K562 (cell line): Measurements from ENCODE around the gene ZFYVE19. TPM values are rescaled to one million over a fixed set of nuclear protein-coding genes. Genes with fewer than 3 reads are reported as not detected.

Experiments used
- CREBBP ChIP-seq: IDR thresholded peaks from one replicate; pipeline ENCODE4 v1.6.1; 2012; ENCODE audit warnings: low read depth, mild to moderate bottlenecking, control low read depth, inconsistent platforms, low read length
- CTBP1 ChIP-seq: fragments of 450-650 bp; IDR thresholded peaks from 2 replicates; pipeline ENCODE4 v1.6.1; 2016; ENCODE audit warnings: borderline replicate concordance
- DACH1 ChIP-seq: fragments of 450-650 bp; IDR thresholded peaks from 2 replicates; pipeline ENCODE4 v1.6.1; 2018; ENCODE audit not compliant: partially characterized antibody
- FOXK1 ChIP-seq: sonication (generic); formaldehyde crosslinking; IDR thresholded peaks from 2 replicates; pipeline ENCODE4 v1.8.0; 2022; ENCODE audit warnings: missing genetic modification reagents, mild to moderate bottlenecking, borderline replicate concordance
- LARP7 ChIP-seq: fragments of 450-650 bp; IDR thresholded peaks from 2 replicates; pipeline ENCODE4 v1.6.1; 2016
- PHF20 ChIP-seq: fragments of 450-650 bp; IDR thresholded peaks from 2 replicates; pipeline ENCODE4 v1.6.1; 2018; ENCODE audit not compliant: partially characterized antibody
- RUNX1 ChIP-seq: sonication (generic); IDR thresholded peaks from 2 replicates; pipeline ENCODE4 v1.6.1; 2016; ENCODE audit warnings: antibody characterized with exemption, low read depth
- SMC3 ChIP-seq: conservative IDR thresholded peaks from 2 replicates; pipeline ENCODE4 v1.6.1; 2011; ENCODE audit warnings: low read depth, low read length, improper control_type of control experiment; ENCODE audit not compliant: insufficient read depth
- SP1 ChIP-seq: sonication (generic); formaldehyde crosslinking; IDR thresholded peaks from 2 replicates; pipeline ENCODE4 v1.8.1; 2022; ENCODE audit warnings: mild to moderate bottlenecking, missing genetic modification reagents
- TGIF2 ChIP-seq: sonication (generic); formaldehyde crosslinking; IDR thresholded peaks from 2 replicates; pipeline ENCODE4 v1.8.1; 2022; ENCODE audit warnings: mild to moderate bottlenecking, missing genetic modification reagents, moderate library complexity
- ZNF347 ChIP-seq: fragments of 450-650 bp; formaldehyde crosslinking; IDR thresholded peaks from 2 replicates; pipeline ENCODE4 v1.4.0; 2020; ENCODE audit warnings: low read depth, mild to moderate bottlenecking, moderate library complexity
- polyA plus RNA-seq, 8 experiments: library from polyadenylated mRNA; depleted of rRNA in 4 of 8; stranded (reverse) in 5 of 8; unstranded in 3 of 8; fragments of >200 nt; fragmentation: Nextera tagmentation in 2 of 8; fragmentation: Illumina TruSeq in 1 of 8; extraction: Ambion mirVana in 2 of 8; extraction: Trizol in 1 of 8; gene quantifications; 2 replicates each; pipeline versions ENCODE4 v1.2.1 to v1.2.3, GENCODE V29; 2011 to 2014; ENCODE audit warnings: inconsistent platforms in 1 of 8, missing spikeins in 1 of 8
- total RNA-seq, 7 experiments: library from RNA; depleted of rRNA in 6 of 7; stranded (reverse); fragments of >200 nt in 6 of 7; fragmentation: Illumina TruSeq in 2 of 7; extraction: Trizol in 2 of 7; gene quantifications; 2 replicates each; pipeline versions ENCODE4 v1.2.1 to v1.2.3, GENCODE V29; 2011 to 2021; ENCODE audit warnings: low replicate concordance in 1 of 7
- TF ChIP-seq, protein P1 (sequence below): sonication (generic); formaldehyde crosslinking; IDR thresholded peaks from 2 replicates; pipeline ENCODE4 v1.4.0; 2020; ENCODE audit warnings: mild to moderate bottlenecking, missing genetic modification reagents
- TF ChIP-seq, protein P2 (sequence below), 2 experiments: fragments of 200-800 bp in 1 of 2; sonication (Bioruptor generic) in 1 of 2; sonication (generic) in 1 of 2; formaldehyde crosslinking in 1 of 2; IDR thresholded peaks in 1 of 2; conservative IDR thresholded peaks in 1 of 2; 2 replicates each; pipeline versions ENCODE4 v1.5.0 to v1.6.1; 2016 to 2020; ENCODE audit warnings: missing compliant biosample characterization in 1 of 2, missing genetic modification characterization in 1 of 2, missing genetic modification reagents in 1 of 2
- TF ChIP-seq, protein P3 (sequence below): sonication (generic); formaldehyde crosslinking; IDR thresholded peaks from 2 replicates; pipeline ENCODE4 v1.8.0; 2022; ENCODE audit warnings: missing genetic modification reagents, mild to moderate bottlenecking, moderate library complexity, borderline replicate concordance

ZFYVE19 gene
- total and polyA plus RNA-seq, 9 of the 15 experiments (the other 6 are each of a cell fraction or from before 2014, with no cell fraction given), result 1.5 to 36.8 (median 19.9) TPM

DNA sequence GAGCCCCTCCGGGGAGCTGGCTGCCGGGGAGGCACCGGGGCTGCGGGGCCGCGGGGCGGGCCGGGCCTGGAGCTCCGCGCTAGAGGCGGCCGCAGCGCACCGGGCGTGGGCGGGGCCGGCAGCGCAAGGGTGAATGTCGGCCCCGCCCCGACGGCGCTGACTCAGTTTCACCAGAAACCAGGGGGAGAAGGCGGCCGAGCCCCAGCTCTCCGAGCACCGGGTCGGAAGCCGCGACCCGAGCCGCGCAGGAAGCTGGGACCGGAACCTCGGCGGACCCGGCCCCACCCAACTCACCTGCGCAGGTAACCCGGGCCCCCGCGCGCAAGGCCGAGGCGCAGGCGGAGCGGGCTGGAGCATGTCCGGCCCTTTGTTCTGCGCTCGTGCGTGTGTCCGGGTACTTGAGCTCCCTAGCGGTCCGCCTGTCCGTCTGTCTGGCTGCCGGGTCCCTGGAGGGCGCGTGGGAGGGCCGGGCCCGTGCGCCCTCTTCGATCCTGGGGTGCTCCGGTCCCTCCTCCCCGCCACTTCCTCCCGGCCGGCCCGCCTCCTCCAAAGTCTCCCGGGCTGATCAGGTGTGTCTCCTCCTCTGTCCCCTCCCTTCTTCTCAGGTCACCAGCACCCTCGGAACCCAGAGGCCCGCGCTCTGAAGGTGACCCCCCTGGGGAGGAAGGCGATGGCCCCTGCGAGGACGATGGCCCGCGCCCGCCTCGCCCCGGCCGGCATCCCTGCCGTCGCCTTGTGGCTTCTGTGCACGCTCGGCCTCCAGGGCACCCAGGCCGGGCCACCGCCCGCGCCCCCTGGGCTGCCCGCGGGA lies 37.2 kb downstream of the ZFYVE19 start, which contains the start of gene SPINT1 (continued):
- TF ChIP-seq, protein P1, sequence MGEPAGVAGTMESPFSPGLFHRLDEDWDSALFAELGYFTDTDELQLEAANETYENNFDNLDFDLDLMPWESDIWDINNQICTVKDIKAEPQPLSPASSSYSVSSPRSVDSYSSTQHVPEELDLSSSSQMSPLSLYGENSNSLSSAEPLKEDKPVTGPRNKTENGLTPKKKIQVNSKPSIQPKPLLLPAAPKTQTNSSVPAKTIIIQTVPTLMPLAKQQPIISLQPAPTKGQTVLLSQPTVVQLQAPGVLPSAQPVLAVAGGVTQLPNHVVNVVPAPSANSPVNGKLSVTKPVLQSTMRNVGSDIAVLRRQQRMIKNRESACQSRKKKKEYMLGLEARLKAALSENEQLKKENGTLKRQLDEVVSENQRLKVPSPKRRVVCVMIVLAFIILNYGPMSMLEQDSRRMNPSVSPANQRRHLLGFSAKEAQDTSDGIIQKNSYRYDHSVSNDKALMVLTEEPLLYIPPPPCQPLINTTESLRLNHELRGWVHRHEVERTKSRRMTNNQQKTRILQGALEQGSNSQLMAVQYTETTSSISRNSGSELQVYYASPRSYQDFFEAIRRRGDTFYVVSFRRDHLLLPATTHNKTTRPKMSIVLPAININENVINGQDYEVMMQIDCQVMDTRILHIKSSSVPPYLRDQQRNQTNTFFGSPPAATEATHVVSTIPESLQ (CRISPR knock-in tag), result no peak
- TF ChIP-seq CTBP1 (peak; percentile 80), FOXK1 (CRISPR knock-in tag) (no peak), PHF20 (peak; percentile 27), CREBBP (no peak), SMC3 (no peak), DACH1 (no peak), ZNF347 (CRISPR knock-in tag) (no peak), SP1 (CRISPR knock-in tag) (no peak), TGIF2 (CRISPR knock-in tag) (no peak), LARP7 (no peak), RUNX1 (no peak)
- TF ChIP-seq, protein P2, sequence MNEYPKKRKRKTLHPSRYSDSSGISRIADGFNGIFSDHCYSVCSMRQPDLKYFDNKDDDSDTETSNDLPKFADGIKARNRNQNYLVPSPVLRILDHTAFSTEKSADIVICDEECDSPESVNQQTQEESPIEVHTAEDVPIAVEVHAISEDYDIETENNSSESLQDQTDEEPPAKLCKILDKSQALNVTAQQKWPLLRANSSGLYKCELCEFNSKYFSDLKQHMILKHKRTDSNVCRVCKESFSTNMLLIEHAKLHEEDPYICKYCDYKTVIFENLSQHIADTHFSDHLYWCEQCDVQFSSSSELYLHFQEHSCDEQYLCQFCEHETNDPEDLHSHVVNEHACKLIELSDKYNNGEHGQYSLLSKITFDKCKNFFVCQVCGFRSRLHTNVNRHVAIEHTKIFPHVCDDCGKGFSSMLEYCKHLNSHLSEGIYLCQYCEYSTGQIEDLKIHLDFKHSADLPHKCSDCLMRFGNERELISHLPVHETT (CRISPR knock-in tag; conservative IDR thresholded peaks at IDR 0.05 in 1 of 2, IDR thresholded peaks at IDR 0.05 in 1 of 2), result no peak
- TF ChIP-seq, protein P3, sequence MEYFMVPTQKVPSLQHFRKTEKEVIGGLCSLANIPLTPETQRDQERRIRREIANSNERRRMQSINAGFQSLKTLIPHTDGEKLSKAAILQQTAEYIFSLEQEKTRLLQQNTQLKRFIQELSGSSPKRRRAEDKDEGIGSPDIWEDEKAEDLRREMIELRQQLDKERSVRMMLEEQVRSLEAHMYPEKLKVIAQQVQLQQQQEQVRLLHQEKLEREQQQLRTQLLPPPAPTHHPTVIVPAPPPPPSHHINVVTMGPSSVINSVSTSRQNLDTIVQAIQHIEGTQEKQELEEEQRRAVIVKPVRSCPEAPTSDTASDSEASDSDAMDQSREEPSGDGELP, result 0 out of 2 replicates have a peak, but pooled peaks have one; percentile 22
